AG04449 (cell line): Measurements from ENCODE around the gene SUMO3.

Source experiments
- CTCF ChIA-PET: fragments of 350-600 bp; formaldehyde crosslinking; extraction: SDS; loops from one replicate; lab custom pipeline; 2021; ENCODE audit warnings: antibody characterized with exemption; lab: Yijun Ruan, JAX
- POLR2A ChIA-PET: fragments of 400-600, 350-600 bp; formaldehyde crosslinking; extraction: SDS; loops from one replicate; lab custom pipeline; 2020; ENCODE audit warnings: antibody characterized with exemption, inconsistent platforms; lab: Yijun Ruan, JAX
- DNase-seq: peaks from one replicate; pipeline ENCODE4 v3.0.0-alpha.2; 2010; ENCODE audit warnings: low read depth, low spot score
- H3K4me3 ChIP-seq: 2 replicates; pipeline ENCODE4 v1.5.1; 2011; ENCODE audit warnings: low read depth, mild to moderate bottlenecking, control low read depth, low read length
- CTCF ChIP-seq: IDR thresholded peaks from one replicate; pipeline ENCODE4 v1.5.1; 2011; ENCODE audit warnings: mild to moderate bottlenecking, moderate library complexity, low read length, control low read depth, inconsistent platforms; ENCODE audit not compliant: insufficient read depth; ENCODE audit errors: missing control alignments

SUMO3 gene

GRCh38 chr21:44845418-44846223, 27.8 kb upstream of the SUMO3 start:
- TF ChIP-seq CTCF: peak; percentile 53
- ChIA-PET POLR2A (no interaction called here), CTCF (interaction anchor here (0.7 to 1.2 kb wide), 8 partner anchors 9 to 52 kb away, joined by 3 to 7 read pairs (median 4); no protein-coding TSS in a partner anchor)
- DNase-seq: no peak
- H3K4me3 ChIP-seq: peak overlapping the region; percentile 52

DNA sequence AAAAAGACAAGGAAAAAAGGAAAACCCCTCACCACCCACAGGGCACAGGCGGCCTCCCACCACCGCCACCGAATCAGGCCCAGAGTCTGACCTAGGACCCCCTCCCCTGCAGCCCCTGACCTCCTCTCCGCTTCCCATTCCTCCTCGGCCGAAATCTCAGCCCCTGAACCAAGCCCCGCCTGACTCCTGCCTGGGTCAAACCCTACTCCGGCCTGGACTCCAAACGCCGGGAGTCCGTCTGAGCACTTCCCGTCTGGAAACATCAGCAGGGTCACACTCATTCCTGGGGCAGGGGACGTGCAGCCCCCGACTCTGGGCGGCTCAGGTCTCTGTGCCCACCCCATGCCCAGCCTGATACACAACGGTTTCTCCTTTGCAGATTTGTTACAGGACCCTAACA, 26.4 kb upstream of the SUMO3 start:
- no peak overlapping the region for H3K4me3 ChIP-seq
- POLR2A ChIA-PET: no interaction called here
- CTCF ChIA-PET: no interaction called here
- no peak for DNase-seq
- no peak for TF ChIP-seq CTCF

DNA sequence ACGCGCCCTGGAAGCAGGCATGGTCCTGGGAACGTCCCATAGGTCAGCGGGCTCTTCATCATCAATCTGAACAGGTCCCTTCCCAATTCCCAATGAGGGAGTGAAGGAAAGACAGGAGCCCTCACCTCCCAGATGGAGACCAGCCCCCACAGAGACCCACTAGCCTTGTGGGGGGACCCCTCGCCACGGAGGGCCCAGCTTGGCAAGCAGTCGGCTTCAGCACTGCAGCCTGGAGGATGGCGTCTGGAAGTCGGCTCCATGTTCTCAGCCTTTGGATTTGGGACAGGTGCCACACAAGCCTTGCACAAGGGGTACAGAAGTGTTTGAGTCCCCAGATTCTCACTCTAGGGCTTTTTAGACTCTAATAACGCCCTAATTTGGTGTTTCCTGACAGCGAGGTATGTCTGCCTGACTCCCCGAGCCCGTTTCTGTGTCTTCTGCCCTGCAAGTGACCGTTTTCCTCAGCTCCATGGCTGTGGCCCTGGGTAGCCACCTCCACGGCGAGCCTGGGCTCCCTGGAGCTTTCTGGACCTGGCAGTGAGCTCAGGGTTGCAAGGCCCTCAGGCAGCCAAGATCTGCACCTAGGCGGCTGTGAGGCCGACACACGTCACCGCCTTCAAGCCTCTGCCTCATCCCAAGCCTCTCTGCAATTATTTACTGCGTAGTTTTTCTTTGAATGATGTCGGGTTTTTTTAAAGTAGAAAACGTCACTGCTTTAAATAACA, 25.0 kb upstream of the SUMO3 start:
- CTCF ChIA-PET: no interaction called here
- no peak for DNase-seq
- POLR2A ChIA-PET: no interaction called here
- TF ChIP-seq CTCF: no peak
- H3K4me3 ChIP-seq: no peak overlapping the region

- no peak for TF ChIP-seq CTCF
- CTCF ChIA-PET: no interaction called here
- no peak overlapping the region for H3K4me3 ChIP-seq
- no peak for DNase-seq
- POLR2A ChIA-PET: no interaction called here
Measured at GRCh38 chr21:44842087-44842486, 24.2 kb upstream of the SUMO3 start.

DNA sequence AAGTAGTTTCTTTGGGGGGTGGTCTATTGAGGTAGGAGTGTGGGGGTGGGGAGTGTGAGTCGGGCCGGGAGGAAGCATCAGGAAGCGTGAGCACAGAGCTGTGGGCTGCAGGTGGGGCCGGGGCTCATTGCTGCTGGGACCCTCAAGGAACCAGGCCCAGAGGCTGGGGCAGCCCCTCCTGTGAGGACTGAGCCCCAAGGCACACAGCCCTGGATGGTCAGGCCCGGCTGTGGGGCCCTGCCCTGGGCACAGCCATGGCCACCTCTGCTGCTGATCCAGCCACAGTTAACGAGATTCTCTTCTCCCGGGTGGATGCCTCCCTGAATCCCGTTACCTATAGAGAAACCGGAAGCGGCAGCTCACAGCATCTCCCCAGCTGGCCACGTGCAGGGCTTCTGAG, 22.9 kb upstream of the SUMO3 start:
- CTCF ChIA-PET: no interaction called here
- H3K4me3 ChIP-seq: no peak overlapping the region
- no peak for TF ChIP-seq CTCF
- POLR2A ChIA-PET: no interaction called here
- no peak for DNase-seq

- ChIA-PET POLR2A (no interaction called here), CTCF (no interaction called here)
- TF ChIP-seq CTCF: no peak
Measured at GRCh38 chr21:44838951-44839350, 21.1 kb upstream of the SUMO3 start.

More at GRCh38 chr21:44838951-44839350, 21.1 kb upstream of the SUMO3 start:
- H3K4me3 ChIP-seq: no peak overlapping the region
- DNase-seq: no peak
